PC-3 (cell line): ENCODE measurements around the gene NUPR1.

Experiments used
- CTCF ChIP-seq: fragments of 300-600 bp; sonication (generic); conservative IDR thresholded peaks from 2 replicates; pipeline ENCODE4 v1.5.1; 2017; ENCODE audit warnings: antibody characterized with exemption, low read depth, mild to moderate bottlenecking, low read length
- EZH2 ChIP-seq: fragments of 300-600 bp; sonication (generic); IDR thresholded peaks from one replicate; pipeline ENCODE4 v1.6.1; 2017; ENCODE audit warnings: antibody characterized with exemption, mild to moderate bottlenecking, low read length; ENCODE audit not compliant: unreplicated experiment
- EZH2phosphoT487 ChIP-seq: fragments of 300-600 bp; sonication (generic); IDR thresholded peaks from 2 replicates; pipeline ENCODE4 v1.6.1; 2018; ENCODE audit warnings: mild to moderate bottlenecking, antibody characterized with exemption, low read length, borderline replicate concordance

- TF ChIP-seq CTCF, result no peak
- TF ChIP-seq EZH2, result no peak
- TF ChIP-seq EZH2phosphoT487, result no peak
Observed at GRCh38 chr16:28528463-28528867, 10.3 kb downstream of the NUPR1 start.
